ENCODE measurements around the gene ZNF296. TPM values are rescaled to one million over a fixed set of nuclear protein-coding genes. Genes with fewer than 3 reads are reported as not detected.

Gene ZNF296
- total and polyA plus RNA-seq, 2 of the 8 experiments (the other 6 are each of a cell fraction or from before 2014, with no cell fraction given), result 2.7 to 7.5 TPM

DNA sequence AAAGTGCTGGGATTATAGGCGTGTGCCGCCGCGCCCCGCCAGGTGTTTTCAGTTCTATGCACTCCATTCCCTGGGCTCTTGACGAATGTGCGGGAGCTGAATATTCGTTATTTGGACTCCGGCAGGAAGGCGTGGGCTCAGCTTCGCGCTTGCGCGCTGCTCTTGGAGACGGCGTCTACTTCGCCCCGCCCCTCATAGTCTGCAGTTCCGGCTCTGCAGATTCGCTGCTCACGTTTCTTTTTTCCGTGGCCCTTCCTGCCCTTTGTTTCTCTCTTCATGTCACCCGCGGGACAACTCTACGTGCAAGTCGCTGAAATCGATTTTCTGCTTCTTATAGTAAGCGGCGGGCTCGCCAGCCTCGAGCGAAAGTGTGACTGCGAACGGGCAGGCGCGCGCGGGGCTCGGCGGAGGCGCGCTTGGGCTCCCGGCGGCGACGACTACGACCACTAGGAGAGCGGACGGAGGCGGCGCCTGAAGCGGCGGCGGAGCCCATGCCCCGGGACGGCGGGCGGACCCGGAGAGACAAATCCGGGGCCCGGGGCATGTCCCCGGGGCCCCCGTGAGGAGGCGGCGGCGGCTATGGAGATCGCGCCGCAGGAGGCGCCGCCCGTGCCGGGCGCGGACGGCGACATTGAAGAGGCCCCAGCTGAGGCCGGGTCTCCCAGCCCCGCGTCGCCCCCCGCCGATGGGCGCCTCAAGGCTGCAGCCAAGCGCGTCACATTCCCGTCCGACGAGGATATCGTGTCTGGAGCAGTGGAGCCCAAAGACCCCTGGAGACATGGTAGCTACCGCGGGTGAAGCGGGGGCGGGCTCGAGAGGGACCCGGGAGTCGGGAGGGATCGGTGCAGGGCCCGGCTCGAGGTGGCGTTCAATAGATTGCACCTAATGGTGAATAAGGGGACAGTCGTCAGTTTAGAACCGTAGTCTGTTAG lies 16.7 kb upstream of the ZNF296 start, which contains the start of gene PPP1R37 (continued):
- no peak for TF ChIP-seq POU5F1 (IDR thresholded peaks at IDR 0.05; ENCODE audit: low read depth, low read length)

All from H1 (cell line).